Chondrocyte (in vitro differentiated cells): ENCODE measurements around the gene SCUBE1. TPM values are rescaled to one million over a fixed set of nuclear protein-coding genes. Genes with fewer than 3 reads are reported as not detected.

Experiments
- DNase-seq: peaks from one replicate; pipeline ENCODE4 v3.0.0; 2021; ENCODE audit warnings: mixed read lengths, low spot score
- H3K27ac Mint-ChIP-seq: one replicate; pipeline ENCODE4 v1.8.0; 2021; ENCODE audit warnings: mild to moderate bottlenecking, moderate library complexity, mixed read lengths; ENCODE audit not compliant: unreplicated experiment
- H3K27me3 Mint-ChIP-seq: 2 replicates; pipeline ENCODE4 v1.8.0; 2021; ENCODE audit warnings: low read depth, mixed read lengths
- H3K36me3 Mint-ChIP-seq: 2 replicates; pipeline ENCODE4 v1.8.0; 2021; ENCODE audit warnings: low read depth, mixed read lengths
- H3K4me1 Mint-ChIP-seq: 2 replicates; pipeline ENCODE4 v1.8.0; 2021; ENCODE audit warnings: low read depth, mild to moderate bottlenecking, mixed read lengths
- H3K4me3 Mint-ChIP-seq: one replicate; pipeline ENCODE4 v1.8.0; 2021; ENCODE audit warnings: mild to moderate bottlenecking, moderate library complexity, mixed read lengths; ENCODE audit not compliant: unreplicated experiment
- H3K9me3 Mint-ChIP-seq: 2 replicates; pipeline ENCODE4 v1.8.0; 2021; ENCODE audit warnings: low read depth, mixed read lengths
- CTCF ChIP-seq: fragments of 200-600 bp; sonication (generic); IDR thresholded peaks from 2 replicates; pipeline ENCODE4 v1.5.0; 2021; ENCODE audit warnings: antibody characterized with exemption, mild to moderate bottlenecking, moderate library complexity
- total RNA-seq: library from RNA; stranded (reverse); gene quantifications from 3 replicates; pipeline ENCODE4 v1.2.1, GENCODE V29; 2021

Gene SCUBE1
- total RNA-seq, 1 donor from 2014 or later, result 3.2 TPM

GRCh38 chr22:43293259-43293654 lies 49.9 kb downstream of the SCUBE1 start:
- DNase-seq, result no peak
- Mint-ChIP-seq H3K4me3 (no peak overlapping the region), H3K27ac (no peak overlapping the region), H3K27me3 (peaks cover 9% of the 10 kb centered on the region), H3K4me1 (peaks cover 32% of the 10 kb centered on the region), H3K9me3 (no peaks in the 10 kb centered on the region), H3K36me3 (no peaks in the 10 kb centered on the region)
- no peak for TF ChIP-seq CTCF

- peaks cover 29% of the 10 kb centered on the region for H3K4me1 Mint-ChIP-seq
- H3K27me3 Mint-ChIP-seq, result peaks cover 14% of the 10 kb centered on the region
- H3K27ac Mint-ChIP-seq, result no peak overlapping the region
Measured at GRCh38 chr22:43292630-43293018, 50.5 kb downstream of the SCUBE1 start.

GRCh38 chr22:43291381-43291780 lies 51.8 kb downstream of the SCUBE1 start:
- Mint-ChIP-seq H3K27ac (no peak overlapping the region), H3K27me3 (peaks cover 16% of the 10 kb centered on the region), H3K36me3 (no peaks in the 10 kb centered on the region), H3K4me1 (peaks cover 28% of the 10 kb centered on the region), H3K9me3 (no peaks in the 10 kb centered on the region), H3K4me3 (no peak overlapping the region)
- no peak for DNase-seq
- no peak for TF ChIP-seq CTCF

More at GRCh38 chr22:43292630-43293018, 50.5 kb downstream of the SCUBE1 start:
- H3K9me3 Mint-ChIP-seq, result no peaks in the 10 kb centered on the region
- no peak for TF ChIP-seq CTCF
- DNase-seq, result no peak
- H3K4me3 Mint-ChIP-seq, result no peak overlapping the region
- no peaks in the 10 kb centered on the region for H3K36me3 Mint-ChIP-seq

GRCh38 chr22:43289976-43290721 lies 53.0 kb downstream of the SCUBE1 start:
- H3K27ac Mint-ChIP-seq, result no peak overlapping the region
- no peaks in the 10 kb centered on the region for H3K9me3 Mint-ChIP-seq
- peak; percentile 28 for TF ChIP-seq CTCF
- no peak for DNase-seq
- peaks cover 28% of the 10 kb centered on the region for H3K4me1 Mint-ChIP-seq
- H3K36me3 Mint-ChIP-seq, result no peaks in the 10 kb centered on the region
- H3K27me3 Mint-ChIP-seq, result peaks cover 25% of the 10 kb centered on the region
- no peak overlapping the region for H3K4me3 Mint-ChIP-seq

GRCh38 chr22:43289531-43289963 lies 53.6 kb downstream of the SCUBE1 start:
- Mint-ChIP-seq H3K27me3 (peaks cover 25% of the 10 kb centered on the region), H3K9me3 (no peaks in the 10 kb centered on the region), H3K4me1 (peaks cover 28% of the 10 kb centered on the region), H3K4me3 (no peak overlapping the region), H3K27ac (no peak overlapping the region), H3K36me3 (no peaks in the 10 kb centered on the region)
- TF ChIP-seq CTCF, result no peak
- DNase-seq, result no peak
